HG03575 (cell line): ENCODE results near the gene AQP5.

Experiments
- ATAC-seq: cut with Tn5 transposase; IDR thresholded peaks from one replicate; pipeline ENCODE4 v1.9.1; 2021; ENCODE audit not compliant: unreplicated experiment, insufficient number of reproducible peaks, low FRiP score; ENCODE audit errors: extremely low read depth

The AQP5 gene

DNA sequence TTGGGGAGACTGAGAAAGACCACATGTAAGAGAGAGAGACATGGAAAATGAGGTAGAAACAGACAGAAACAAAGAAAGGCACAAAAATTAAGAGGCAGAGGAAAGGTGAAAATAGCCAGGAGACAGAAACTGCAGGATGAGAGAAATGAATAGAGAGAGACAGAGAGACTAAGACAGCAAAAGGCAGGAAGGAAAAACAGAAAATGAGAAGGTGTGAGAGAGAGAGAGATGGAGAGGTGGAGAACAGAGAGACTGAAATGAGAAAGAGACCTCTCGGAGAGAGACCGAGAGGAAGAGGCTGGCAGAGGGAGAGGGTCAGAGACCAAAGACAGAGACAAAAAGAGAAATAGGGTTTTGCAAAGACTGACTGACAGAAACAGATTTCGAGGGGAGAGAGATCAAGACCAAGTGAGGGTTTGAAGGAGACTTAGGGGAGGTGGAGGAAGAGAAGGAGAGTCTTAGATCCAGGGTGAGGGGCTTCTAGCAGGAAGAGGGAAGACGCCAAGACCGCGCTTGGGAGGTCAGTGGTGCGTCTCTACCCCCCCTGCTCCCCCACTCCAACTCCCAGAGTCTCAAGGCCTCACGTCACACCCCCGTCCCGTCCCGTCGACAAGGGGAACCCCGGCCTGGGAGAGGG, 1.1 kb upstream of the AQP5 start:
- no peak for ATAC-seq

DNA sequence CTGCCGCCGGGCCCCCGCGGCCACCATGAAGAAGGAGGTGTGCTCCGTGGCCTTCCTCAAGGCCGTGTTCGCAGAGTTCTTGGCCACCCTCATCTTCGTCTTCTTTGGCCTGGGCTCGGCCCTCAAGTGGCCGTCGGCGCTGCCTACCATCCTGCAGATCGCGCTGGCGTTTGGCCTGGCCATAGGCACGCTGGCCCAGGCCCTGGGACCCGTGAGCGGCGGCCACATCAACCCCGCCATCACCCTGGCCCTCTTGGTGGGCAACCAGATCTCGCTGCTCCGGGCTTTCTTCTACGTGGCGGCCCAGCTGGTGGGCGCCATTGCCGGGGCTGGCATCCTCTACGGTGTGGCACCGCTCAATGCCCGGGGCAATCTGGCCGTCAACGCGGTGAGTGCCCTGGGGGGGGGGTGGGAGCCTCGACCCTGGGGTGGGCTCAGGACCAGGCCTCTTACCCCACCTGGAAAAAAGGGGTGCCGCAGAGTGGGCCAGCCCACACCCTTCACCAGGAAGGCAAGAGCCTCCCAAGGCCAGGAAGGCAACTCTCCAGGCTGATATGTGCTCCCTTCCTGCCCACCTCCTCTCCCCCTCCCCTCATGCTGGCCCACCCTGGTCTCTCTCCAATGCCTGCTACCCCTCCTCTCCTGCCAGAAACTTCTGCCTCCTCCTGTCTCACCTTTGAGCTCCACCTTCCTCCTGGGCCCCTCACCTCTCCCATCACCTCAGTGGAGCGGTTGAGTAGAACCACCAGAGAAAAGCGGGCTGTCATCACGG, 507 bp downstream of the AQP5 start:
- ATAC-seq: no peak

DNA sequence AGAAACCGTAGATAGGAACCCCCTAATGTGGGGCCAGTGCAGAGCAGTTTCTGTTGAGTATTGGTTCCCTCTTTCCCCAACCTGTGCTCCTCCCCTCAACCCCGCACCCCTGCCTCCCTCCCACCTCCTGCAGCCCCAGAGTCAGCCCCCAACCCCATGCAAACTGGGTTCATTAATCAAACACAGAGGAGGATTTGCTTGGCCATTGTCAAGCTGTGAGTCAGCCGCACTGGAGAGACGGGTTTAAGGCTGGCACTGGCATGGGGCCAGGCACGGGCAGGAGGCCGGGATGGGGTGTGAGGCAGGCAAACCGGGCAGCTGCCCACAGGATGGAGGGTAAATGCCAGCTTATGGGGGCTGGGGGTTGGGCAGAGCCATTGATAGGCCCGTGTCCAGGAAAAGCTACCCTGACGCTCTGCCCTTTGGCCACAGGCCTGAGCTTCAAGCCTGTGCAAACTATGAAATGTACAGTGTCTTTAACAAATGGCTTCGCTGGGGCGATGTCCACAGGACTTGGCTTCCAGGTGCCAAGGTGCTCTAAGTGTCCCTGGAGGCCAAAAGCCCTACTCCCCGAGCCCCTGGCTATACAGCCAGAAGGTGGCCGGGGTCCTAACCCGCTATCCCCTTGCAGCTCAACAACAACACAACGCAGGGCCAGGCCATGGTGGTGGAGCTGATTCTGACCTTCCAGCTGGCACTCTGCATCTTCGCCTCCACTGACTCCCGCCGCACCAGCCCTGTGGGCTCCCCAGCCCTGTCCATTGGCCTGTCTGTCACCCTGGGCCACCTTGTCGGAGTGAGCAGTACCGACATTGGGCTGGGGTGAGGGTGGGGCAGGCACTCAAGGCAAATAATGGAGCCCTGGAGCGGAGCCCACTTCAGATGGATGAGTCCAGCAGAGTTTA, 1.4 kb downstream of the AQP5 start:
- ATAC-seq: no peak

DNA sequence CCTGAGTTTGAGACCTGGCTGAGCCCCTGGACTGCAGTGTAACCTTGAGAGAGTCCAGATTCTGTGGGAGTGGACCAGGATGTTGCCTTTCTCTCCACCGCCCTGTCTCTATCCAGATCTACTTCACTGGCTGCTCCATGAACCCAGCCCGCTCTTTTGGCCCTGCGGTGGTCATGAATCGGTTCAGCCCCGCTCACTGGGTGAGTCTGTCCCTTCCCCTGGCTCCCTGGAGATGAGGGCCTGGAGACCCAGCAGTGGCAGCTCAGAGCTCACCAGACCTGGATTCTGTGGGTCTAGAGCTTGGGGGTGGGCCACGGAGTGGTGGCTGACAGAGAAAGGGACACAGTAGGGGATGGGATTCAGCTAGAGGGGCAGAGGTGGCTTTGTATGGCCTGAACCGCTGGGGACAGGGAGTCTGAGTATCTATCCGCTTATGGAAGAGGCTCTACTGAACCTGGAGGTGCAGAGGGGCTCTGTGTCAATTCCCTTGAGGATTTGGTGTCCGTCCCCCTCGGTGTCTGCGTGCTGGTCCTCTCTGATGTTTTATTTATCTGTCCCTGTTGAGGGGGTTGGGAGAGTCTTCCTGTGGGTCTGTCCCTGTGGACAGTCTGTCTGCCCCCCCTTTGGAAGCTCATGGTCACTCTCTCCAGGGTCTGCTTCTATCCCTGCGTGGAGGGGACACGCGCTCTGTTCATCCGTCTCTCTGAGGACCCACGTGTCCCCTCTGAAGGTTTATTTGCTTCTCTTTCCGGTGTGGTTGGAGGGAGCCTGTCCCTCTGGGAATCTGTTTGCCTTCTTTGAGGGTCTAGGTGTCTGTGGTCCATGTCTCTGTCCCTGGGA, 2.5 kb downstream of the AQP5 start:
- no peak for ATAC-seq

DNA sequence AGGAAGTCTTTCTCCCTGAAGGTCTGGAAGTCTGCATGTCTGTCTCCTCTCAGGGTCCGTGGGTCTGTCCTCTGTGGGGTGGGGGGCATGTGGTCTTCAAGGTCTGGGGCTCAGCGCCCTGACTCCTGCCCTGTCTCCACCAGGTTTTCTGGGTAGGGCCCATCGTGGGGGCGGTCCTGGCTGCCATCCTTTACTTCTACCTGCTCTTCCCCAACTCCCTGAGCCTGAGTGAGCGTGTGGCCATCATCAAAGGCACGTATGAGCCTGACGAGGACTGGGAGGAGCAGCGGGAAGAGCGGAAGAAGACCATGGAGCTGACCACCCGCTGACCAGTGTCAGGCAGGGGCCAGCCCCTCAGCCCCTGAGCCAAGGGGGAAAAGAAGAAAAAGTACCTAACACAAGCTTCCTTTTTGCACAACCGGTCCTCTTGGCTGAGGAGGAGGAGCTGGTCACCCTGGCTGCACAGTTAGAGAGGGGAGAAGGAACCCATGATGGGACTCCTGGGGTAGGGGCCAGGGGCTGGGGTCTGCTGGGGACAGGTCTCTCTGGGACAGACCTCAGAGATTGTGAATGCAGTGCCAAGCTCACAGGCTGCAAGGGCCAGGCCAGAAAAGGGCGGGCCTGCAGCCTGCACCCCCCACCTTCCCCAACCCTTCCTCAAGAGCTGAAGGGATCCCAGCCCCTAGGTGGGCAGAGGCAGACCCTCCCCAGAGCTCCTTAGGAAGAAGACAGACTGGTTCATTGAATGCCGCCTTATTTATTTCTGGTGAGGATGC, 3.4 kb downstream of the AQP5 start:
- no peak for ATAC-seq

DNA sequence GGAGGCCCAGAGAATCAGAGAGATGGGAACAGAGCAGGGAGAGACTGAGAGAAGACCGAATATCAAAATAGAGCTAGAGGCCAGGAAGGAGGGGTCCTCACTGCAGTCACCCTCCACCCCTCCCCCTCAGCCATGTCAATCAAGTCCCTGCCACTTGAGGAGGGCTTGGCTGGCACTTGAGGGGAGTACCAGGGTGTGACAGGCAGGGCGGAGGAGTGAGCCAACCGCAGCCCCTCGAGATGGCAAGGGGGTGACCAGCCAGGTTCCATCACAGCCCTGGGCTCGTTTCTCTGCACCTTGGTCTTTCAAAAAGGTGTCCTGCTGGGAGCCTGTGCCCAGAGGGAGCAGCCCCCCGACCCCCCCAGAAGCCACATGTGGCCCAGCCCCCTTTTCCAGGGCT, 4.2 kb downstream of the AQP5 start:
- no peak for ATAC-seq

DNA sequence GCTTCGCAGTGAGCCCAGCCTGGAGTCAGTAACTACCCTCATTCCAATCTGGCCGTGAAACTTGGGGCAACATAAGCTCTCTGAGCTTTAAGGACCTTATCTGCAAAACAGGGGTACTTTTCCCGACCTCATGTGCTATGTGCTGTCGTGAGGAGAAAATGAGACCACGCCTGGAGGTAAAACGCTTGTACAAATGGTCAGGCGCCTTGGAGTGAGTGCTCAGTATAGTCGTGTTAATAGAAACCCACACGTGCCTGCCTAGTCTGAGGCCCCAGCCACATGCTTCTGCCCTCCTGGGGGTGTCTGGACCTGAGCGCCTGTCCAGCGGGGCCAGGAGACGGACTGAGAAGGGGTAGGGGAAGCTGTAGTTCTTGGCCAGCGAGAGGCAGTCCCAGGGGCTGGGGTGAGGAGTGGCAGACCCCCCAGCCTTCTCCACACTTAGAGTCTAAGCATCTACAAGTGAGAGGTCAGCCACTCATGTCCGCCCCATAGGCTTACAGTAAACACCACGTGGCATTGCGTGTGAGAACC, 4.9 kb downstream of the AQP5 start:
- no peak for ATAC-seq

DNA sequence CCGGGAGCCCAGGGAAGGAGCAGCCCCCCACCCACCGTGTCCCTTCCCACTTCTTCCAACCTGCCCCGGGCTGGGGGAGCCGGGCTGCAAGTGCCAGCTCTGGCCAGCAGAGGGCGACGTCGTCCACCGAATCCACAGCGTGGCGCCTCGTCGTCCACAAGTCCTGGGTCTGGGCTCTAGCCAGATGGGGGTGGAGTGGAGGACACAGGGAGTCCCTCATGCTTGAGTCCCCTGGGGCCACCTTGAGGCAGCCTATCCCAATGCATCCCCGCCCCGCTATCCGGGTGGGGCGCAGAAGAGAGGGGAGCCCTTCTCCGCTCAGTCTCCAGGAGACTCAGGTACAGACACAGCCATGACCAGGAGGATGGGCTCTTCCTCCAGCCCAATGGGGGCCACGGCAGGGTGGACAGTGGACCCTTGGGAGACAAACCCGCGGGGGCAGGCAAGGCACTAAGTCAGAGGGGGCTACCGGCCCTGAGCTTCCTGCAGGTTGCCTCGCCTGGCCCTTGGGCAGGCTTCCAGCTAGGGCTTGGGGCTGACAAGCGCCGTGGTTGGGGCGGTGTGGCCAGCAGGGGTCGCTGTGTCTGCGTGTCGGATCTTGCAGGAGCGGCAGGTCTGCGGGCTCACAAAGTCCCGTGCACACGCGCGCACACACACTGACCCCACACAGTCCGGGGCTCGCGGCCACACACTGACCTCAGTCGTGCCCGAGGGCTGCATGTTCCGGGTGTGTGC, 5.5 kb downstream of the AQP5 start:
- no peak for ATAC-seq

DNA sequence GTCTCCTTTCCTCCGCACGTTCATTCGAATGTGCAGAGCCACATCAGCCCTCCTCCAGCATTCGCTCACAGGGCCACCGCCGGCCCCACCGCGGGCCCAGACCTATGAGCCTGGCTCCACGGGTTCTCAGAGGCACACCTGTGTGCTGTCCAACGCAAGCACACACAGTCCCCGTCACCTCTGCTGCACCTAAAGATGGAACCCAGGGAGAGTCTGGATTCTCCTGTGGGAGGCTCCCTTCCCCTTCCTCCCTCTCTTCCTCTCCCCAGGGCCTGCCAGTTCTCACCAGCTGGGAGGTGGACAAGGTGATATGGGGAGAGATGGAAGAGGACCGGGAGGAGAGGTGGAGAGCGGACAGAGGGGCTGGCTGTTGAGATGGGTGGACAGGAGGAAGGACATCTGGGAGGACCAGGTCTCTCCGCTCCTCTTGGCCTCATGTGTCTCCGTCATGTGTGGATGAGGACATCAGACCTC, 6.1 kb downstream of the AQP5 start:
- no peak for ATAC-seq

DNA sequence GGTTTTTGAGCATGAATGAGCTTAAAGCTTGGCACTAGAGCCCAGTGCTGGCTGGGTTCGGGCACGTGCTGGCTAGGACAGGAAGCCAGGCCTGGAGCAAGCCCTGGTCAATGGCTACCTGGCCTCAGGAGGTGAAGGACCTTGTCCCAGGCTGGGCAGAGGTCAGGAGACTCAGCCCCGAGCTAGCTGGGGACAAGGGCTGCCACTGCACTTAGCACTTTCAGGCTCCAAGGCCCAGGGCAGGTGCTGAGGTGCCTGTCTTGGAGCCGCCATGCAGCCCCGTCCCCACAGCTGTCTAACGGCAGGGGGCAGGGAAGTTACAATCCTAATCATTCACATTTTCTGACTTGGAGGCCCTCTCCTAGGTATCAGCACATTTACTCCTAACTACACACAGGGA, 6.8 kb downstream of the AQP5 start:
- no peak for ATAC-seq

DNA sequence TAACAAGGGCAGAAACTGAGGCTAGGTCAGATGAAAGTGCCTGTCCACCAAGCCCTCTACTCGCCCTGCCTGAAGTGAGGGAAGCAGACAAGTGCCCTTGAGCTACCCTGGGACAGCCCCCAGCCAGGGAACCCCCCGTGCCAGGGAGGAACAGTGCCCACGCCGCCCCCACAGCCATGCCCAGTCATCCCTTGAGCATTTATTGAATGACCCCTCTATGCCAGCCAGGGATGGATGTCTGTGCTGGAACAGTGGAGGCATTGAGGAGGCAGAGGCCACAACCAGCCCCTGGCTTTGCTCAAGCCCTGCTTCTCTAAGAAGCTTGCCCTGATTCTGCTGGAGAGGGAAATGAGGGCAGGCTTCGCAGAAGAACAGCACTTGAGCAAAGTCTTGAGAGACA, 7.4 kb downstream of the AQP5 start:
- no peak for ATAC-seq

DNA sequence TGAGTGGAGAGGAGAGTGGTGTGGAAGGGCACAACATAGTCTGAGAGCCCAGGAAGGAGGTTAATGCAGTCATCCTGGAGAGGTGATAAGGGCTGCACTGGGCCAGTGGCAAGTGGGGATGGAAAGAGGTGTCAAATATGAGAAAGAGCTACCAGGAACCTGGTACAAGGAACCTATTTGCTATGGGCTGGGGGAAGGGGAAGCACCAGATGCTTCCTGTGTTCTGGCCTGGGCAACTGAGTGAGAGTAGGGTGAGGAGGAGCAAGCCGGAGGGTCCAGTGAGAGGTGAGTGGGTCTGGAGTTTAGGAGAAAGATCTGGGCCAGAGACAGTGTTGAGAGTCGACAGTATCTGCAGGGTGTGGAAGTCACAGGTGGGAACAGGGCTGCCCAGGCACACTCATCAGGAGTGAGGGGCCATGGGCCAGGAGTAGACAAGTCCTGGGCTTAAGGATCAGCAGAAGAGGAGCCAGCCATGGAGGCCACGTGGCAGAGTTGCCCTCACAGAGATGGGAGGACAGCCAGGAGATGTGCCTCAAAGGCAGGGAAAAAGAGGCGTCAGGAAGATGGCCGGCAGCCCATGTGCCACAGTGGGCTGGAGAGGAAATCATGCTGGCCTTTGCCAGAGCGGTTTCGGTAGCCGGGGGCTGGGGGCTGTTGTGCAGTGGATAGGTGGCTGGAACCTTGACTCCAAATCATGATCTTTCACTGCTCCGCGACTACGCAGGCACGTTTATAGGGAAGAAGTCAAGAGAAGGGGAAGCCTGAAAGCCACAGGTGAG, 8.2 kb downstream of the AQP5 start:
- ATAC-seq: no peak

DNA sequence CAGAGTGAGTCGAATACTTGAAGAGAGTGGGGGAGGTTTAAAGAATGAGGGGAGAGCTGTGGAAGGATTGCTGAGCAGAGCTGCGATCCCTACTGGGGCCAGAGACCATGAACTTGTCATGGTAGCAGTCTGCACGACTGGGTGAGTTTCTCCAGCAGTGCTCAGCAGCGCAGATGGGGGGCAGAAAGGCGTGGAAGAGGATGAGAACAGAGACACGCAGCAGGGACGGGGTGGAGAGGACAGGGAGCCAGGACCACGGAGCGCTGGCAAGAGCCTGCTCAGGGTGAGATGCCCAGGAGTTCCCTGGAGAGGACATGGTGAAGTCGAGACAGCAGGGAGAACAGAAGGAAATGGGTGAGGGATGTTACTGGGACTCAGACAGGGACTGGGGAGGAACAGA, 9.0 kb downstream of the AQP5 start:
- ATAC-seq: no peak

DNA sequence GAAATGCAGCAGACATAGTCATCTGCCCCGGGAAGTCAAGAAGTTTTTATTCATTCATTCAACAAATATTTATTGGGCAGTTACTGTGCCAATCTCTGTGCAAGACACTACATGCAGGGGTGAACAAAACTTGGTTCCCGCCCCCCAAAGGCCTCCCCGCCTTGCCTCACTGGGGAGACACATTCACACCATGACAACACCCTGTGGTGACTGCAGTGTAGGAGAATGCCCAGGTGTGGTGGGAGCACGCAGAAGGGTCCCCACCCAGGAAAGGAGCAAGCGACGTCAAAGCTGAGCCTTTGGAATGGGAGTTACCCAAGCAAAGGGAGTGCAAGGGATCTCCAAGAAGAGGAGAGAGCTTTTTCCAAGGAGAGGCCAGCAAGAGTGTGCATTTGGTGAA, 9.5 kb downstream of the AQP5 start:
- no peak for ATAC-seq

DNA sequence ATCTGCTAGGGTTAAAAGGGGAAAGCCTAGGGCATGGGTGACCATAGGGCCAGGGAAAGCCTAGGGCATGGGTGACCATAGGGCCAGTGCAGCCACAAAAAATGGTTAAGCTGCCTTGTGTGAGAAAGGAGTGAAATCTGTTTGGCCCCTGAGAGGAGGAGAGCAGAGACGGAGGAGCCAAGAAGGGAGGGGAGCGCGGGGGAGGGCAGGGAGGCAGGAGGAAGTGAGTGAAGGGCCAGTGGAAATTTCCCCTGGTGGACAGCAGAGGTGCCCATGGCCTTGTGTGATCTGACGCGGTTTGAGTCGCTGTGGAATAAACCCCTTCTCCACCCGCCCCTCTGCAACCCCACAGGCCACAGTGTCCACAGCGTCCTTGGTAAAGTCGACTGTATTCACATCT, 10.5 kb downstream of the AQP5 start:
- no peak for ATAC-seq

DNA sequence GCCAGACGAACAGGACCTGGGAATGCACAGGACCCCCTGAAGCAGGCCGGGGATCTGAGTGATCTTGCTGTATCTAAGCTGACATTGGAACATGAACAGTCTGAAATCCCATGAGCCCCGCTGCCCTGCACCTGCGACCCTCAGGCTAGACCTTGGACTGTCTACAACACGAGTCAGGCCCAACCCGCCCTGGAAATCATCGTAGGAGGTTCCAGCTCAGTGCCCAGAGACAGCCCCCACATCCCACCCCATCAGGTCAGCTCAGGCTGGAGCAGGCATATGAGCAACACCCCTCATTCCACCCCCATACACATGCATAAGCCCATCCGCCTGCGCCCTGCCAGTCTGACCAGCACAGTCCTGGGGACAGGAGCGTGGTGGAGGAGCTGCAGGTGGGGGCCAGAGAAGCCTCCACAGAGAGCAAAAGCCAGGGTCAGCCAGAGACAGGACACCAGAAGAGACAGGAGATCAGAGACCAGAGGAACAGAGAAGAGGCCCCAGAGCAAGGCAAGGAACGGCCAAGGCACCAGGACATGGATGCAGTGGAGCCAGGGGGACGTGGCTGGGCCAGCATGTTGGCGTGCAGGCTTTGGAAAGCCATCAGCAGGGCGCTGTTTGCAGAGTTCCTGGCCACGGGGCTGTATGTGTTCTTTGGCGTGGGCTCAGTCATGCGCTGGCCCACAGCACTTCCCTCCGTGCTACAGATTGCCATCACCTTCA, 11.1 kb downstream of the AQP5 start, which contains the start of gene AQP6:
AQP6 (plus strand) TSS at position 307 of the 720 bp plus-strand sequence; CDS start at position 534, 227 bp downstream.
- ATAC-seq: no peak
